ENCODE measurements around the gene IRX6. TPM values are rescaled to one million over a fixed set of nuclear protein-coding genes. Genes with fewer than 3 reads are reported as not detected.

Gene IRX6
- total RNA-seq, 1 experiment from 2014 or later, result not detected

GRCh38 chr16:55372792-55373488 is 48.9 kb downstream of the IRX6 start:
- no peak for TF ChIP-seq CTCF (conservative IDR thresholded peaks at IDR 0.05)
- no peak for TF ChIP-seq EZH2 (IDR thresholded peaks at IDR 0.05; ENCODE audit: low read depth)
- no peaks in the 10 kb centered on the region for H3F3A ChIP-seq (ENCODE audit: insufficient read depth, low read depth)
- intact Hi-C loops (cut with micrococcal nuclease; ENCODE audit: unreplicated experiment), result no loop called here
- ChIA-PET CTCF (no interaction called here), POLR2A (ENCODE audit: unreplicated experiment) (no interaction called here)
- H2AFZ ChIP-seq, result no peak overlapping the region
- H3K4me2 ChIP-seq, result no peak overlapping the region
- BruUV-seq (replicated peaks), result no TSS peak
- H4K20me1 ChIP-seq (ENCODE audit: insufficient read depth), result no peaks in the 10 kb centered on the region
- H3K36me3 ChIP-seq (ENCODE audit: low read depth), result no peaks in the 10 kb centered on the region
- H3K9me2 ChIP-seq (ENCODE audit: insufficient read depth), result no peaks in the 10 kb centered on the region
- no peak overlapping the region for H3K4me3 ChIP-seq
- peaks cover 8% of the 10 kb centered on the region for H3K4me1 ChIP-seq (replicated peaks; ENCODE audit: insufficient read depth)
- H3K9me3 ChIP-seq (ENCODE audit: insufficient read depth, low read depth), result no peaks in the 10 kb centered on the region
- no peak overlapping the region for H3K27ac ChIP-seq
- H3K79me2 ChIP-seq (ENCODE audit: low read depth), result no peaks in the 10 kb centered on the region
- H3K27me3 ChIP-seq (ENCODE audit: insufficient read depth, low read depth), result no peaks in the 10 kb centered on the region
- DNase-seq, result no peak

- no peak overlapping the region for H2AFZ ChIP-seq
- no peaks in the 10 kb centered on the region for H3K36me3 ChIP-seq (ENCODE audit: low read depth)
- no peaks in the 10 kb centered on the region for H4K20me1 ChIP-seq (ENCODE audit: insufficient read depth)
- POLR2A ChIA-PET (ENCODE audit: unreplicated experiment), result no interaction called here
- no peaks in the 10 kb centered on the region for H3K79me2 ChIP-seq (ENCODE audit: low read depth)
- CTCF ChIA-PET, result no interaction called here
- no TSS peak for BruUV-seq (replicated peaks)
- no peak overlapping the region for H3K4me3 ChIP-seq
- peaks cover 3% of the 10 kb centered on the region for H3K4me1 ChIP-seq (replicated peaks; ENCODE audit: insufficient read depth)
- H3K4me2 ChIP-seq, result no peak overlapping the region
- no peaks in the 10 kb centered on the region for H3K9me2 ChIP-seq (ENCODE audit: insufficient read depth)
- no peak for DNase-seq
- no peaks in the 10 kb centered on the region for H3K9me3 ChIP-seq (ENCODE audit: insufficient read depth, low read depth)
- intact Hi-C loops (cut with micrococcal nuclease; ENCODE audit: unreplicated experiment), result no loop called here
- no peaks in the 10 kb centered on the region for H3F3A ChIP-seq (ENCODE audit: insufficient read depth, low read depth)
- H3K27me3 ChIP-seq (ENCODE audit: insufficient read depth, low read depth), result no peaks in the 10 kb centered on the region
- no peak overlapping the region for H3K27ac ChIP-seq
- TF ChIP-seq CTCF (conservative IDR thresholded peaks at IDR 0.05) (no peak), EZH2 (IDR thresholded peaks at IDR 0.05; ENCODE audit: low read depth) (no peak)
These were observed 49.5 kb downstream of the IRX6 start for GRCh38 chr16:55373489-55373832.

GRCh38 chr16:55376045-55376444 is 52.0 kb downstream of the IRX6 start:
- ChIA-PET CTCF (no interaction called here), POLR2A (ENCODE audit: unreplicated experiment) (no interaction called here)

More at GRCh38 chr16:55376045-55376444, 52.0 kb downstream of the IRX6 start:
- no TSS peak for BruUV-seq (replicated peaks)
- no peak overlapping the region for H3K4me2 ChIP-seq
- no peak overlapping the region for H3K27ac ChIP-seq
- H2AFZ ChIP-seq, result no peak overlapping the region
- H3F3A ChIP-seq (ENCODE audit: insufficient read depth, low read depth), result no peaks in the 10 kb centered on the region
- TF ChIP-seq EZH2 (IDR thresholded peaks at IDR 0.05; ENCODE audit: low read depth) (no peak), CTCF (conservative IDR thresholded peaks at IDR 0.05) (no peak)
- no peaks in the 10 kb centered on the region for H4K20me1 ChIP-seq (ENCODE audit: insufficient read depth)
- H3K9me2 ChIP-seq (ENCODE audit: insufficient read depth), result no peaks in the 10 kb centered on the region
- no peak overlapping the region for H3K4me3 ChIP-seq
- no peaks in the 10 kb centered on the region for H3K4me1 ChIP-seq (replicated peaks; ENCODE audit: insufficient read depth)
- intact Hi-C loops (cut with micrococcal nuclease; ENCODE audit: unreplicated experiment), result no loop called here
- DNase-seq, result no peak
- H3K79me2 ChIP-seq (ENCODE audit: low read depth), result no peaks in the 10 kb centered on the region
- H3K36me3 ChIP-seq (ENCODE audit: low read depth), result no peaks in the 10 kb centered on the region
- no peaks in the 10 kb centered on the region for H3K27me3 ChIP-seq (ENCODE audit: insufficient read depth, low read depth)
- no peaks in the 10 kb centered on the region for H3K9me3 ChIP-seq (ENCODE audit: insufficient read depth, low read depth)

Measured in PC-9 (cell line).